ENCODE data around the gene RND1. TPM values are rescaled to one million over a fixed set of nuclear protein-coding genes. Genes with fewer than 3 reads are reported as not detected.
"Not testable (repeated sequence)": the region's sequence is repeated elsewhere in the genome, so short reads cannot be mapped to it uniquely, and the experiment has no call there.

Gene RND1
- polyA plus RNA-seq, 3 donors from 2014 or later = 0.63 to 1.7 TPM; not detected in 1

GRCh38 chr12:48859607-48860006, 6.1 kb downstream of the RND1 start:
- H3K4me3 Mint-ChIP-seq = no peak overlapping the region
- no peak for DNase-seq
- no peaks in the 10 kb centered on the region for H3K9me3 Mint-ChIP-seq
- no peaks in the 10 kb centered on the region for H3K36me3 Mint-ChIP-seq
- peaks cover 2 to 9% of the 10 kb centered on the region in 2 donors for H3K4me1 Mint-ChIP-seq
- no peak overlapping the region for H3K27ac Mint-ChIP-seq
- H3K27me3 Mint-ChIP-seq (ENCODE audit: low read depth in 3 of 3) = peaks cover 11 to 17% (median 15%) of the 10 kb centered on the region in 3 donors

GRCh38 chr12:48858043-48858442, 7.6 kb downstream of the RND1 start:
- H3K27ac Mint-ChIP-seq = no peak overlapping the region
- no peak overlapping the region for H3K4me3 Mint-ChIP-seq
- peaks cover 2 to 6% of the 10 kb centered on the region in 2 donors for H3K4me1 Mint-ChIP-seq
- H3K9me3 Mint-ChIP-seq = no peaks in the 10 kb centered on the region
- H3K36me3 Mint-ChIP-seq = no peaks in the 10 kb centered on the region
- peaks cover 3 to 8% (median 6%) of the 10 kb centered on the region in 3 donors for H3K27me3 Mint-ChIP-seq (ENCODE audit: low read depth in 3 of 3)
- no peak for DNase-seq

GRCh38 chr12:48857278-48857994, 8.2 kb downstream of the RND1 start:
- H3K4me1 Mint-ChIP-seq = peaks cover 8 to 12% of the 10 kb centered on the region in 2 donors
- no peak overlapping the region for H3K27ac Mint-ChIP-seq
- peaks cover 1 to 9% (median 3%) of the 10 kb centered on the region in 3 donors for H3K27me3 Mint-ChIP-seq (ENCODE audit: low read depth in 3 of 3)
- no peak overlapping the region for H3K4me3 Mint-ChIP-seq
- H3K36me3 Mint-ChIP-seq = no peaks in the 10 kb centered on the region
- no peak for DNase-seq
- H3K9me3 Mint-ChIP-seq = no peaks in the 10 kb centered on the region

DNA sequence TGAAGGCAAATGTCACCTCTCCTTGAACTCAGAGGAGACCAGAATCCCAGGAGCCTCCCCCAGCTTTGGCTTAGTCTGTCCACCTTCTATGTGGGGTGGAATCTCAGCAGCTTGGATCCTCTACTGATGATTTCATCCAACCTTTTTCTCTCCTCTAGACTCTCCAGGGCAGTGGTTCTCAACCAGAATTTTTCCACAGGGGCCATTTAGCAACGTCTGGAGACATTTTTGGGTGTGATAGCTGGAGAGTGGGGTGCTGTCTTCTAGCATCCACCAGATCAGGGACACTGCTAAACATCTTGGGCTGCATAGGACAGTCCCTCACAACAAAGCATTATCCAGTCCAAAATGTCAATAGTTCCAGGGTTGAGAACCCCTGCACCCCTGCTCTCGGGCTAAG, 9.3 kb downstream of the RND1 start:
- Mint-ChIP-seq H3K27ac (no peak overlapping the region), H3K4me1 (peaks cover 15 to 22% of the 10 kb centered on the region in 2 donors), H3K9me3 (no peaks in the 10 kb centered on the region), H3K36me3 (no peaks in the 10 kb centered on the region), H3K27me3 (ENCODE audit: low read depth in 3 of 3) (peaks cover 4 to 11% (median 6%) of the 10 kb centered on the region in 3 donors), H3K4me3 (no peak overlapping the region)
- no peak for DNase-seq

DNA sequence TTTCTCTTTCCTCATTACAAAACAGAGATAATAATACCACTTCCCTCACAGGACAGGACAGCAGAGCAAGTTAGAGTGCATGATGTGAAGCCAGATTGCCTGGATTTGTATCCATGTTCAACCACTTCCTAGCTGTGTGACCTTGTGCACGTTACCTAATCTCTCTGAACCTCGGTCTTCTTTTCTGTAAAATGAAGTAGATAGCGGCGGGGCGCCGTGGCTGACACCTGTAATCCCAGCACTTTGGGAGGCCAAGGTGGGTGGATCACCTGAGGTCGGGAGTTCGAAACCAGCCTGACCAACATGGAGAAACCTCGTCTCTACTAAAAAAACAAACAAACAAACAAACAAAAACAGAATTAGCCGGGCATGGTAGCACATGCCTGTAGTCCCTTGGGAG, 10.7 kb downstream of the RND1 start:
- Mint-ChIP-seq H3K27ac (peak overlapping the region in 2 of 6 donors; percentile 9 to 12), H3K27me3 (ENCODE audit: low read depth in 3 of 3) (peaks cover 4 to 22% (median 14%) of the 10 kb centered on the region in 3 donors), H3K4me1 (peaks cover 29 to 37% of the 10 kb centered on the region in 2 donors)
- not testable (repeated sequence) for H3K36me3 Mint-ChIP-seq, H3K9me3 Mint-ChIP-seq, DNase-seq, H3K4me3 Mint-ChIP-seq

GRCh38 chr12:48854488-48854887, 11.2 kb downstream of the RND1 start:
- Mint-ChIP-seq H3K9me3 (no peaks in the 10 kb centered on the region), H3K27me3 (ENCODE audit: low read depth in 3 of 3) (peaks cover 4 to 21% (median 14%) of the 10 kb centered on the region in 3 donors), H3K27ac (peak overlapping the region in 2 of 6 donors; percentile 9 to 12), H3K4me1 (peaks cover 33 to 41% of the 10 kb centered on the region in 2 donors), H3K36me3 (peaks cover 0 to 5% (median 0%) of the 10 kb centered on the region in 3 donors), H3K4me3 (no peak overlapping the region)
- no peak for DNase-seq

DNA sequence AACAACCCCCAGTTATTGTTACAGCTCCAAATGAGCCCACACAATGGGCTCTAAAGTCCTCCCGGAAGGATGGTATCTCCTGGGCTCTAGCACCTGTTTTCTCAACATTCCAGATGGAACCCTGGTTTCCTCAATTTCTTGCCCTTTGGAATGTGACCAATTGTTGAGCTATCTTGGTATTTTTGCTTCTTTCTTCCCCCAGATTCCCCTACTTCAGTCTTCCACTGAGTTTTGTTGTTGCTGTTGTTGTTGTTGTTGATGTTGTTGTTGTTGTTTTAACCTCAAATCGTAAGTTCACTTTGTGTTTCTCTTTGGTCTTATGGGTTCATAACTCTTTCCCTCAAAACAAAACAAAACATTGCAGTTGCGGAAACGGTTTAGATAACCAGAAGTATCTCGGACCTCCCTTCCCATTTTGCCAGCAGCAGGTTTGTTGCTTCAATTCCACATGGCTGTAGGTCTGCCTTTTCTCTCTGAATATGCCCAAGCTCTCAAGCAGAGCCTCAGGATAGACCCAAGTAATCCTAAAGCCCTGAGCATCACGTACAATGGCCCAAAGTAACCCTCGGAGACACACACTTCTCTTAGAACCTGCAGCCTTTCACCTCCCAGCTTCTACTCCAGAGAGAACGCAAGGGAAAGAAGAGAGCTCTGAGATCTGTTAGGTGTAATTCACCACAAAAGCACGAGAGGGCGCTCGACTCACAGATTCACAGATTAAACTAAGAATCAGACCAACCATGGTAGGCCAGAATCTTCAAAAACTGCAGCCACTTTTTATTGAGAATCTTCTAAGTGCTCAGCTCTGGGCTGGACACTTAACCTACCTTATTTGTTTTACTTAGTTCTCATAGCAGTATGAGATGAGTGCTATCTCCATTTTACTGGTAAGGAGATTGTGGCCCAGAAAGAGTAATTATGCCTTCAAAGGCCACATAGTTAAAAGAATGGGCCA, 12.7 kb downstream of the RND1 start:
- Mint-ChIP-seq H3K27me3 (ENCODE audit: low read depth in 3 of 3) (peaks cover 4 to 19% (median 14%) of the 10 kb centered on the region in 3 donors), H3K9me3 (no peaks in the 10 kb centered on the region), H3K27ac (peak overlapping the region; percentile 96 to 100 (median 98)), H3K4me1 (peaks cover 35 to 47% of the 10 kb centered on the region in 2 donors), H3K36me3 (peaks cover 0 to 8% (median 0%) of the 10 kb centered on the region in 3 donors), H3K4me3 (peak overlapping the region; percentile 95 to 99 (median 97))
- DNase-seq = peak; percentile 84 to 86 (median 84)

DNA sequence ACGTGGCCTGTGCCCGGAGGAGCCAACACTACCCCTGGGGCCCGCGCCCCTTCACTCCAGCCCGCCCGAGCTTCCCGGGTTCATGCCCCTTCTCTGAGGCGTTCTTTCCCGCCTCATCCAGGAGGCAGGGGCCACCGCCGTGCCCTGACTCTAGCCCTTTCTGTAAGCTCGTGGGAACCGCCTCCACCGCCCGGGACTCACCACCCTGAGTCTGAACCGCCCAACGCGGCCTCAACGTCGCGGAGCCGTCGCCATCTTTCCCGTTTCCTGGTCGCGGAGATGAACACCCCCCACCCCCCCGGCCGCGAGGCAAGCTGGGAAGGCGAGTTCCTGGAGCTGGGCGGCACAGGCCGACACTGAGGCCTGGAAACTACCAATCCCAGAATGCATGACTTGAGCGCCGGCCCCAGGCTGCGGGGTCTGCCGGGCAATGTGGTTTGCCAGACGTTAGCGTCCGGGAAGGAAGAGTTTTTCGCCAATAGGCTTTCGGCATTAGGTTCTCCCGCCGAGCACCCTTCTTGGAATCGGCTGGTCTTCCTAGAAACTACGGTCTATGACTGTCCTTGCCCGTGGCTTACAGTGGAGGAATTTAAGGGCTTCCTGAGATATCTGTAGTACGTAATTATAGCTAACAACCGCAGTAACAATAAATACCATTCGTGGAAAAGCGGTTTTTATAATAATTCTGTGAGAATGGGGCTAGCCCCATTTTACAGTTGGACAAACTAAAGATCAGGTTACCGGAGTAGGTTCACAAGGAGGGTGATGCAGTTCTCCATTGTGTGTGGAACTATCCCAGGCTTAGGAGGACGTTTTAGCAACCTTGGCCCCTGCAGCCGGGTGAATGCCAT, 13.6 kb downstream of the RND1 start, which contains the start of gene DDX23:
DDX23 (minus strand) TSS at position 281 of the 851 bp plus-strand sequence. CDS start 6,381 bp downstream, outside the sequence.
- Mint-ChIP-seq H3K4me1 (peaks cover 35 to 54% of the 10 kb centered on the region in 2 donors), H3K36me3 (peaks cover 0 to 8% (median 0%) of the 10 kb centered on the region in 3 donors), H3K27ac (peak within 1 kb of the TSS; percentile 96 to 100 (median 98)), H3K27me3 (ENCODE audit: low read depth in 3 of 3) (peaks cover 4 to 19% (median 14%) of the 10 kb centered on the region in 3 donors), H3K9me3 (no peaks in the 10 kb centered on the region), H3K4me3 (peak within 1 kb of the TSS; percentile 95 to 99 (median 97))
- peak; percentile 89 to 92 (median 90) for DNase-seq

GRCh38 chr12:48842021-48842420, 23.6 kb downstream of the RND1 start:
- not testable (repeated sequence) for H3K27ac Mint-ChIP-seq; H3K27me3 Mint-ChIP-seq (ENCODE audit: low read depth in 3 of 3); DNase-seq; H3K4me1 Mint-ChIP-seq; H3K9me3 Mint-ChIP-seq; H3K4me3 Mint-ChIP-seq
- H3K36me3 Mint-ChIP-seq = peaks cover 16 to 41% (median 20%) of the 10 kb centered on the region in 3 donors

GRCh38 chr12:48838048-48838447, 27.6 kb downstream of the RND1 start:
- no peaks in the 10 kb centered on the region for H3K4me1 Mint-ChIP-seq
- no peak overlapping the region for H3K4me3 Mint-ChIP-seq
- H3K36me3 Mint-ChIP-seq = peaks cover 23 to 53% (median 31%) of the 10 kb centered on the region in 3 donors
- no peak for DNase-seq
- peak overlapping the region in 2 of 6 donors; percentile 26 to 42 for H3K27ac Mint-ChIP-seq
- peaks cover 0 to 1% (median 0%) of the 10 kb centered on the region in 3 donors for H3K27me3 Mint-ChIP-seq (ENCODE audit: low read depth in 3 of 3)
- H3K9me3 Mint-ChIP-seq = no peaks in the 10 kb centered on the region

GRCh38 chr12:48832321-48833060, 33.2 kb downstream of the RND1 start:
- peaks cover 0 to 3% (median 2%) of the 10 kb centered on the region in 3 donors for H3K27me3 Mint-ChIP-seq (ENCODE audit: low read depth in 3 of 3)
- H3K9me3 Mint-ChIP-seq = no peaks in the 10 kb centered on the region
- no peaks in the 10 kb centered on the region for H3K4me1 Mint-ChIP-seq
- no peak overlapping the region for H3K4me3 Mint-ChIP-seq
- peaks cover 29 to 65% (median 37%) of the 10 kb centered on the region in 3 donors for H3K36me3 Mint-ChIP-seq
- H3K27ac Mint-ChIP-seq = peak overlapping the region in 1 of 6 donors; percentile 55
- no peak for DNase-seq

- H3K36me3 Mint-ChIP-seq = peaks cover 25 to 55% (median 33%) of the 10 kb centered on the region in 3 donors
- H3K27ac Mint-ChIP-seq = peak overlapping the region in 3 of 6 donors; percentile 71 to 86 (median 76)
- no peak overlapping the region for H3K4me3 Mint-ChIP-seq
- H3K27me3 Mint-ChIP-seq (ENCODE audit: low read depth in 3 of 3) = peaks cover 0 to 3% (median 2%) of the 10 kb centered on the region in 3 donors
- H3K9me3 Mint-ChIP-seq = no peaks in the 10 kb centered on the region
- DNase-seq = no peak
- H3K4me1 Mint-ChIP-seq = no peaks in the 10 kb centered on the region
Measured at GRCh38 chr12:48831257-48831656, 34.4 kb downstream of the RND1 start.

Measured in immature natural killer cell (primary cell).